Neuronal stem cell (in vitro differentiated cells): ENCODE data around the gene CRADD.
"Not testable (repeated sequence)": the region's sequence is repeated elsewhere in the genome, so short reads cannot be mapped to it uniquely, and the experiment has no call there.

Experiments
- DNase-seq: peaks from one replicate; pipeline ENCODE4 v3.0.0-alpha.2; 2013; ENCODE audit warnings: low spot score
- H2AFZ ChIP-seq: one replicate; pipeline ENCODE4 v1.6.1; 2013; ENCODE audit warnings: mild to moderate bottlenecking, low read length, inconsistent platforms
- H2AK5ac ChIP-seq: 2 replicates; pipeline ENCODE4 v1.6.1; 2013; ENCODE audit warnings: low read depth, mild to moderate bottlenecking, inconsistent platforms, low read length, moderate library complexity, mixed read lengths
- H2BK120ac ChIP-seq: 2 replicates; pipeline ENCODE4 v1.6.1; 2013; ENCODE audit warnings: low read depth, mild to moderate bottlenecking, inconsistent platforms, low read length, moderate library complexity, mixed read lengths
- H2BK12ac ChIP-seq: one replicate; pipeline ENCODE4 v1.6.1; 2013; ENCODE audit warnings: low read length, inconsistent platforms
- H2BK15ac ChIP-seq: 2 replicates; pipeline ENCODE4 v1.6.1; 2013; ENCODE audit warnings: mild to moderate bottlenecking, low read length, inconsistent platforms, mixed read lengths
- H2BK5ac ChIP-seq: one replicate; pipeline ENCODE4 v1.6.1; 2013; ENCODE audit warnings: inconsistent platforms, mild to moderate bottlenecking, low read length, moderate library complexity
- H3K14ac ChIP-seq: one replicate; pipeline ENCODE4 v1.6.1; 2013; ENCODE audit warnings: low read length, inconsistent platforms
- H3K18ac ChIP-seq: 2 replicates; pipeline ENCODE4 v1.6.1; 2013; ENCODE audit warnings: low read length, inconsistent platforms
- H3K23ac ChIP-seq: 2 replicates; pipeline ENCODE4 v1.6.1; 2013; ENCODE audit warnings: low read depth, mild to moderate bottlenecking, mixed read lengths, low read length, inconsistent platforms; ENCODE audit not compliant: poor library complexity
- H3K27ac ChIP-seq: replicated peaks from 3 replicates; pipeline ENCODE4 v1.5.1; 2013; ENCODE audit warnings: low read length, inconsistent platforms
- H3K27me3 ChIP-seq, 3 experiments: 2 replicates each; pipeline ENCODE4 v1.6.1; 2013; ENCODE audit warnings: low read length in 3 of 3, mild to moderate bottlenecking in 2 of 3, inconsistent platforms in 1 of 3, low read depth in 1 of 3, mixed read lengths in 1 of 3, moderate library complexity in 1 of 3; ENCODE audit not compliant: control insufficient read depth in 3 of 3, insufficient read depth in 3 of 3
- H3K36me3 ChIP-seq, 2 donors: replicated peaks in 1 of 2; 2 replicates each; pipeline ENCODE4 v1.6.1; 2013; ENCODE audit warnings: low read length in 2 of 2; ENCODE audit not compliant: control insufficient read depth in 2 of 2, insufficient read depth in 2 of 2
- H3K4ac ChIP-seq: 2 replicates; pipeline ENCODE4 v1.6.1; 2013; ENCODE audit warnings: inconsistent platforms, mild to moderate bottlenecking, low read length, moderate library complexity
- H3K4me1 ChIP-seq, 2 donors: 1 replicate in 1 of 2; 2 replicates in 1 of 2; pipeline ENCODE4 v1.6.1; 2013; ENCODE audit warnings: low read length in 2 of 2, low read depth in 1 of 2; ENCODE audit not compliant: control insufficient read depth in 2 of 2, insufficient read depth in 1 of 2
- H3K4me2 ChIP-seq: one replicate; pipeline ENCODE4 v1.6.1; 2013; ENCODE audit warnings: mild to moderate bottlenecking, low read length, inconsistent platforms; ENCODE audit not compliant: insufficient read depth, poor library complexity, severe bottlenecking
- H3K4me3 ChIP-seq, 2 donors: 2 replicates each; pipeline ENCODE4 v1.5.1; 2013; ENCODE audit warnings: low read length in 2 of 2, mild to moderate bottlenecking in 2 of 2, inconsistent platforms in 1 of 2, moderate library complexity in 1 of 2
- H3K79me1 ChIP-seq: one replicate; pipeline ENCODE4 v1.6.1; 2013; ENCODE audit warnings: low read depth, mild to moderate bottlenecking, inconsistent platforms, low read length, moderate library complexity
- H3K9ac ChIP-seq: one replicate; pipeline ENCODE4 v1.6.1; 2013; ENCODE audit warnings: mild to moderate bottlenecking, low read depth, low read length, inconsistent platforms; ENCODE audit not compliant: poor library complexity
- H3K9me3 ChIP-seq, 2 donors: replicated peaks in 1 of 2; 2 replicates each; pipeline versions ENCODE3 to v1.6.1; 2013; ENCODE audit warnings: low read length in 2 of 2, mild to moderate bottlenecking in 2 of 2, inconsistent platforms in 1 of 2, low read depth in 1 of 2, mixed read lengths in 1 of 2, moderate library complexity in 1 of 2; ENCODE audit not compliant: control insufficient read depth in 2 of 2, insufficient read depth in 1 of 2
- H4K8ac ChIP-seq: one replicate; pipeline ENCODE4 v1.6.1; 2013; ENCODE audit warnings: low read depth, mild to moderate bottlenecking, inconsistent platforms, low read length, moderate library complexity
- H4K91ac ChIP-seq: one replicate; pipeline ENCODE4 v1.6.1; 2013; ENCODE audit warnings: low read length, low read depth, mild to moderate bottlenecking, inconsistent platforms; ENCODE audit not compliant: poor library complexity
- WGBS, 2 donors: extraction: QIAGEN DNeasy Blood & Tissue Kit; methylation state at CpG; one replicate each; pipeline ENCODE4 v1.1.7; 2013; ENCODE audit warnings: missing lambda C conversion rate in 2 of 2, mixed read lengths in 1 of 2; ENCODE audit not compliant: insufficient read length in 2 of 2, insufficient replicate concordance in 1 of 2; ENCODE audit errors: extremely low coverage in 2 of 2; 5-methylcytosine and 5-hydroxymethylcytosine counted together

Gene CRADD

GRCh38 chr12:93780886-93781285 lies 103.7 kb downstream of the CRADD start:
- H3K9ac ChIP-seq, H3K18ac ChIP-seq, H3K4me2 ChIP-seq, H3K14ac ChIP-seq, H2BK5ac ChIP-seq, H2BK120ac ChIP-seq, DNase-seq, H2AK5ac ChIP-seq, H4K8ac ChIP-seq, H3K23ac ChIP-seq, H3K4ac ChIP-seq, H4K91ac ChIP-seq, H3K36me3 ChIP-seq, H3K9me3 ChIP-seq, H2AFZ ChIP-seq, H3K27ac ChIP-seq, H2BK12ac ChIP-seq, H3K4me3 ChIP-seq, H2BK15ac ChIP-seq, H3K27me3 ChIP-seq, H3K79me1 ChIP-seq: not testable (repeated sequence)
- no CpG with 5 or more reads among the region's 4 CpGs for WGBS, 2 donors
- H3K4me1 ChIP-seq: peaks cover 10 to 34% of the 10 kb centered on the region in 2 donors

DNA sequence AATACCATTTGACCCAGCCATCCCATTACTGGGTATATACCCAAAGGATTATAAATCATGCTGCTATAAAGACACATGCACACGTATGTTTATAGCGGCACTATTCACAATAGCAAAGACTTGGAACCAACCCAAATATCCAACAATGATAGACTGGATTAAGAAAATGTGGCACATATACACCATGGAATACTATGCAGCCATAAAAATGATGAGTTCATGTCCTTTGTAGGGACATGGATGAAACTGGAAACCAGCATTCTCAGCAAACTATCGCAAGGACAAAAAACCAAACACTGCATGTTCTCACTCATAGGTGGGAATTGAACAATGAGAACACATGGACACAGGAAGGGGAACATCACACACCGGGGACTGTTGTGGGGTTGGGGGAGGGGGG lies 104.8 kb downstream of the CRADD start:
- H4K91ac ChIP-seq, H3K4ac ChIP-seq, H3K4me3 ChIP-seq, H2BK5ac ChIP-seq, H3K9me3 ChIP-seq, H3K27ac ChIP-seq, H2AFZ ChIP-seq, H3K9ac ChIP-seq, H3K14ac ChIP-seq, H2BK120ac ChIP-seq, H3K4me2 ChIP-seq, H3K36me3 ChIP-seq, H3K27me3 ChIP-seq, H2AK5ac ChIP-seq, H4K8ac ChIP-seq, H3K18ac ChIP-seq, H2BK12ac ChIP-seq, H3K79me1 ChIP-seq, H3K23ac ChIP-seq, DNase-seq, H2BK15ac ChIP-seq: not testable (repeated sequence)
- WGBS, 2 donors: no CpG with 5 or more reads among the region's 4 CpGs
- H3K4me1 ChIP-seq: peaks cover 10 to 36% of the 10 kb centered on the region in 2 donors

GRCh38 chr12:93782853-93783252 lies 105.7 kb downstream of the CRADD start:
- no peaks in the 10 kb centered on the region for H3K36me3 ChIP-seq
- H3K4me3 ChIP-seq: no peak overlapping the region
- no CpG with 5 or more reads among the region's 1 CpG for WGBS, 2 donors
- H3K4ac ChIP-seq: no peak overlapping the region
- H4K8ac ChIP-seq: no peak overlapping the region
- no peak overlapping the region for H3K23ac ChIP-seq
- H3K9me3 ChIP-seq: no peaks in the 10 kb centered on the region
- no peak overlapping the region for H3K18ac ChIP-seq
- H3K4me2 ChIP-seq: no peak overlapping the region
- no peak overlapping the region for H3K27ac ChIP-seq
- no peak overlapping the region for H2BK12ac ChIP-seq
- no peak overlapping the region for H2BK120ac ChIP-seq
- no peaks in the 10 kb centered on the region for H3K27me3 ChIP-seq
- no peak overlapping the region for H4K91ac ChIP-seq
- H3K4me1 ChIP-seq: peaks cover 10 to 27% of the 10 kb centered on the region in 2 donors
- DNase-seq: no peak
- H2AFZ ChIP-seq: no peak overlapping the region
- no peak overlapping the region for H2BK5ac ChIP-seq
- no peak overlapping the region for H3K14ac ChIP-seq
- no peak overlapping the region for H2AK5ac ChIP-seq
- H2BK15ac ChIP-seq: no peak overlapping the region
- no peak overlapping the region for H3K9ac ChIP-seq
- no peaks in the 10 kb centered on the region for H3K79me1 ChIP-seq

DNA sequence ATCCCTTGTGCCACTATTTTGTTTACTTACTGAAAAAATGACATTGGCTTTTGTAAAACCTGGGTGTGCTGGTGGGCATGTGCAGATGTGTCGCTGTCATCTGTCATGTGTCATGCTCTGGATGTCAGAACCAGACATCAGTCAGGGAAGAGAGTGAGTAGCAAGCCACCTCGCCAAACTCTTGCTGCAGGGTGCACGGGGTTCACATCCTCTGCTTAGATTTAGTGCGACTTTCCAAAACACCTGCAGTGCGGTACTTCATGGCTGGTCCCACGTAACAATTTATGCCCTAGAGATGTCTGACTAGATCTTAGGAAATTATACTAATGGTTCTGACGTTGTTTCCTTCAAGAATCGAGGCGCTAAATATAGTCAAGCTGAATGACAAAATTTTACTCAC lies 106.7 kb downstream of the CRADD start:
- Histone ChIP-seq H3K14ac (no peak overlapping the region), H3K36me3 (no peaks in the 10 kb centered on the region), H3K27me3 (no peaks in the 10 kb centered on the region), H2BK12ac (no peak overlapping the region), H2BK5ac (no peak overlapping the region), H3K79me1 (no peaks in the 10 kb centered on the region), H2BK15ac (no peak overlapping the region), H3K4me3 (no peak overlapping the region), H3K4me1 (peaks cover 10 to 26% of the 10 kb centered on the region in 2 donors), H3K9me3 (no peaks in the 10 kb centered on the region), H3K4me2 (no peak overlapping the region), H2AFZ (no peak overlapping the region), H3K23ac (no peak overlapping the region), H3K9ac (no peak overlapping the region), H3K18ac (no peak overlapping the region), H3K27ac (no peak overlapping the region), H3K4ac (no peak overlapping the region), H2AK5ac (no peak overlapping the region), H4K8ac (no peak overlapping the region), H2BK120ac (no peak overlapping the region), H4K91ac (no peak overlapping the region)
- DNase-seq: no peak
- no CpG with 5 or more reads among the region's 9 CpGs for WGBS, 2 donors
